Stomach (tissue), 4 donors: ENCODE results near the gene MYO5A.

Source experiments
- EP300 ChIP-seq: sonication (generic); formaldehyde crosslinking; IDR thresholded peaks from one replicate; pipeline ENCODE4 v1.6.1; 2017; ENCODE audit warnings: antibody characterized with exemption
- POLR2AphosphoS5 ChIP-seq, 3 donors: sonication (generic); formaldehyde crosslinking; IDR thresholded peaks; one replicate each; pipeline ENCODE4 v1.6.1; 2016; ENCODE audit warnings: antibody characterized with exemption in 3 of 3
- TF ChIP-seq, protein P1 (sequence below), 7 experiments: fragments of 450-650 bp in 4 of 7; fragments of 200-600 bp in 3 of 7; sonication (generic) in 3 of 7; IDR thresholded peaks; one replicate each; pipeline ENCODE4 v1.5.1; 2016 to 2019; ENCODE audit warnings: antibody characterized with exemption in 7 of 7, control low read depth in 2 of 7, mild to moderate bottlenecking in 1 of 7

DNA sequence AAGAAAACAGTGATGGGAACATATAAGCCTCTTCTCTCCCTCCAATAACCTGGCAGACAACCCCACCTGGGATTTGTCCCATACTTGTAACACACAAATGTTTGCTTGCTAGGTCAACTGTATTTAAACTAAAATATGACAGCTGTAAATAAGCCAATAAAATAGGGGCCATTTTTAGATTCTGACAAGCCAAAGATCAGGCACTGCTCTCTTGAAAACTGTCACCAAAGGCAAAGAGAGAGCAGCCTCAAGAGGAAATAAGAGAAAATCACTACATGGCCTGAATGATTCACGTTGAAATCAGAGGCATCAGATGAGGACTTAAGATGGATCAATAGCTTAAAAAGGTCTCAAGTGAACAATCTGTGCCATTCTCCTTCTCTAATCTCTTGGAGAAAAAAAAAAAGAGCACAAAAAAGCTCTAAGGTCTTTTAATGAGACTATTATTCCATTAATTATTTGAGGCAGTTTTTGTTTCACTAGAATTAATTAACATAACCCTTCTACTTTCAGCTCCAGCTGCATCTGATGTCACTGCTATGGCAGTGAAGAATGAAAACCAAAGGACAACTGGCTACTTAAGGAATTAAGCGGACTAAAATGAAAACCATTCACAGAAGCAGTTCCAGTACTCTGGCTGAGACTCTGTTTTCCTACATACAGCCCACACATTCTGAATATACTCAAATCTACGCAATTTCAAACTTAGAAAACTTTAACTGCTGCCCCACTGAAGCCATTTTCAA lies 19.0 kb downstream of the MYO5A start:
- TF ChIP-seq, protein P1, sequence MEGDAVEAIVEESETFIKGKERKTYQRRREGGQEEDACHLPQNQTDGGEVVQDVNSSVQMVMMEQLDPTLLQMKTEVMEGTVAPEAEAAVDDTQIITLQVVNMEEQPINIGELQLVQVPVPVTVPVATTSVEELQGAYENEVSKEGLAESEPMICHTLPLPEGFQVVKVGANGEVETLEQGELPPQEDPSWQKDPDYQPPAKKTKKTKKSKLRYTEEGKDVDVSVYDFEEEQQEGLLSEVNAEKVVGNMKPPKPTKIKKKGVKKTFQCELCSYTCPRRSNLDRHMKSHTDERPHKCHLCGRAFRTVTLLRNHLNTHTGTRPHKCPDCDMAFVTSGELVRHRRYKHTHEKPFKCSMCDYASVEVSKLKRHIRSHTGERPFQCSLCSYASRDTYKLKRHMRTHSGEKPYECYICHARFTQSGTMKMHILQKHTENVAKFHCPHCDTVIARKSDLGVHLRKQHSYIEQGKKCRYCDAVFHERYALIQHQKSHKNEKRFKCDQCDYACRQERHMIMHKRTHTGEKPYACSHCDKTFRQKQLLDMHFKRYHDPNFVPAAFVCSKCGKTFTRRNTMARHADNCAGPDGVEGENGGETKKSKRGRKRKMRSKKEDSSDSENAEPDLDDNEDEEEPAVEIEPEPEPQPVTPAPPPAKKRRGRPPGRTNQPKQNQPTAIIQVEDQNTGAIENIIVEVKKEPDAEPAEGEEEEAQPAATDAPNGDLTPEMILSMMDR (IDR thresholded peaks at IDR 0.05): no peak
- TF ChIP-seq POLR2AphosphoS5 (IDR thresholded peaks at IDR 0.05) (no peak), EP300 (no peak)
